K562 (cell line): ENCODE measurements around the gene CAMK2D. TPM values are rescaled to one million over a fixed set of nuclear protein-coding genes. Genes with fewer than 3 reads are reported as not detected.

ENCODE experiments used
- polyA plus RNA-seq, 8 experiments: library from polyadenylated mRNA; depleted of rRNA in 4 of 8; stranded (reverse) in 5 of 8; unstranded in 3 of 8; fragments of >200 nt; fragmentation: Nextera tagmentation in 2 of 8; fragmentation: Illumina TruSeq in 1 of 8; extraction: Ambion mirVana in 2 of 8; extraction: Trizol in 1 of 8; gene quantifications; 2 replicates each; pipeline versions ENCODE4 v1.2.1 to v1.2.3, GENCODE V29; 2011 to 2014; ENCODE audit warnings: inconsistent platforms in 1 of 8, missing spikeins in 1 of 8
- total RNA-seq, 7 experiments: library from RNA; depleted of rRNA in 6 of 7; stranded (reverse); fragments of >200 nt in 6 of 7; fragmentation: Illumina TruSeq in 2 of 7; extraction: Trizol in 2 of 7; gene quantifications; 2 replicates each; pipeline versions ENCODE4 v1.2.1 to v1.2.3, GENCODE V29; 2011 to 2021; ENCODE audit warnings: low replicate concordance in 1 of 7
- TF ChIP-seq, protein P1 (sequence below): sonication (generic); formaldehyde crosslinking; IDR thresholded peaks from 2 replicates; pipeline ENCODE4 v1.8.0; 2022; ENCODE audit warnings: missing genetic modification reagents, mild to moderate bottlenecking, borderline replicate concordance
- TF ChIP-seq, protein P2 (sequence below): fragments of 250-450 bp; sonication (Bioruptor Pico); IDR thresholded peaks from 2 replicates; pipeline ENCODE4 v1.5.0; 2020; ENCODE audit warnings: mild to moderate bottlenecking, borderline replicate concordance
- TF ChIP-seq, protein P3 (sequence below): IDR thresholded peaks from 2 replicates; pipeline ENCODE4 v1.6.1; 2012; ENCODE audit warnings: low read depth, low read length, improper control_type of control experiment, borderline replicate concordance
- TF ChIP-seq, protein P4 (sequence below): fragments of 450-650 bp; IDR thresholded peaks from one replicate; pipeline ENCODE4 v1.6.1; 2018; ENCODE audit warnings: mild to moderate bottlenecking, moderate library complexity; ENCODE audit not compliant: partially characterized antibody

The CAMK2D gene
- total and polyA plus RNA-seq, 9 of the 15 experiments (the other 6 are each of a cell fraction or from before 2014, with no cell fraction given): 0.01 to 0.33 (median 0.04) TPM; not detected in 2

DNA sequence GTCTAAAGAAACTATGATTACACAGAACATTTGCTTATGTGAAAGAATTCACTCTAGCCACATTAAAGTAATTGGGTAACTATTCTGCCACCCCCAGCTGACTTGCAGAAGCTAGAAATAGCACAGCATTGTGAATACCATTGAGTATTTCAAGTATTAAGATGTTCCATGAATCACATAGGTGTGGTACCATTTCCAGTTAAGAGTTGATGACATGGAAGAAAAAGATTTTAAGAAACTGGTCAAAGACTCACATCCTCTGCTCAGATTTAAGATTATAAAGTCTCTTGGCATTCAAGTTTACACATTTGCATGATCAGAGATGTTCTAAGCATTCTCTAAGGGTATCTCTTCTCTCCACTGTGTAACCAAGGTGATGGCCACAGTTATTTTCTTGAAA lies 287.5 kb downstream of the CAMK2D start (continued):
- TF ChIP-seq, protein P1, sequence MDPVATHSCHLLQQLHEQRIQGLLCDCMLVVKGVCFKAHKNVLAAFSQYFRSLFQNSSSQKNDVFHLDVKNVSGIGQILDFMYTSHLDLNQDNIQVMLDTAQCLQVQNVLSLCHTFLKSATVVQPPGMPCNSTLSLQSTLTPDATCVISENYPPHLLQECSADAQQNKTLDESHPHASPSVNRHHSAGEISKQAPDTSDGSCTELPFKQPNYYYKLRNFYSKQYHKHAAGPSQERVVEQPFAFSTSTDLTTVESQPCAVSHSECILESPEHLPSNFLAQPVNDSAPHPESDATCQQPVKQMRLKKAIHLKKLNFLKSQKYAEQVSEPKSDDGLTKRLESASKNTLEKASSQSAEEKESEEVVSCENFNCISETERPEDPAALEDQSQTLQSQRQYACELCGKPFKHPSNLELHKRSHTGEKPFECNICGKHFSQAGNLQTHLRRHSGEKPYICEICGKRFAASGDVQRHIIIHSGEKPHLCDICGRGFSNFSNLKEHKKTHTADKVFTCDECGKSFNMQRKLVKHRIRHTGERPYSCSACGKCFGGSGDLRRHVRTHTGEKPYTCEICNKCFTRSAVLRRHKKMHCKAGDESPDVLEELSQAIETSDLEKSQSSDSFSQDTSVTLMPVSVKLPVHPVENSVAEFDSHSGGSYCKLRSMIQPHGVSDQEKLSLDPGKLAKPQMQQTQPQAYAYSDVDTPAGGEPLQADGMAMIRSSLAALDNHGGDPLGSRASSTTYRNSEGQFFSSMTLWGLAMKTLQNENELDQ (CRISPR knock-in tag): no peak
- TF ChIP-seq, protein P2, sequence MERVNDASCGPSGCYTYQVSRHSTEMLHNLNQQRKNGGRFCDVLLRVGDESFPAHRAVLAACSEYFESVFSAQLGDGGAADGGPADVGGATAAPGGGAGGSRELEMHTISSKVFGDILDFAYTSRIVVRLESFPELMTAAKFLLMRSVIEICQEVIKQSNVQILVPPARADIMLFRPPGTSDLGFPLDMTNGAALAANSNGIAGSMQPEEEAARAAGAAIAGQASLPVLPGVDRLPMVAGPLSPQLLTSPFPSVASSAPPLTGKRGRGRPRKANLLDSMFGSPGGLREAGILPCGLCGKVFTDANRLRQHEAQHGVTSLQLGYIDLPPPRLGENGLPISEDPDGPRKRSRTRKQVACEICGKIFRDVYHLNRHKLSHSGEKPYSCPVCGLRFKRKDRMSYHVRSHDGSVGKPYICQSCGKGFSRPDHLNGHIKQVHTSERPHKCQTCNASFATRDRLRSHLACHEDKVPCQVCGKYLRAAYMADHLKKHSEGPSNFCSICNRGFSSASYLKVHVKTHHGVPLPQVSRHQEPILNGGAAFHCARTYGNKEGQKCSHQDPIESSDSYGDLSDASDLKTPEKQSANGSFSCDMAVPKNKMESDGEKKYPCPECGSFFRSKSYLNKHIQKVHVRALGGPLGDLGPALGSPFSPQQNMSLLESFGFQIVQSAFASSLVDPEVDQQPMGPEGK: no peak
- TF ChIP-seq, protein P3, sequence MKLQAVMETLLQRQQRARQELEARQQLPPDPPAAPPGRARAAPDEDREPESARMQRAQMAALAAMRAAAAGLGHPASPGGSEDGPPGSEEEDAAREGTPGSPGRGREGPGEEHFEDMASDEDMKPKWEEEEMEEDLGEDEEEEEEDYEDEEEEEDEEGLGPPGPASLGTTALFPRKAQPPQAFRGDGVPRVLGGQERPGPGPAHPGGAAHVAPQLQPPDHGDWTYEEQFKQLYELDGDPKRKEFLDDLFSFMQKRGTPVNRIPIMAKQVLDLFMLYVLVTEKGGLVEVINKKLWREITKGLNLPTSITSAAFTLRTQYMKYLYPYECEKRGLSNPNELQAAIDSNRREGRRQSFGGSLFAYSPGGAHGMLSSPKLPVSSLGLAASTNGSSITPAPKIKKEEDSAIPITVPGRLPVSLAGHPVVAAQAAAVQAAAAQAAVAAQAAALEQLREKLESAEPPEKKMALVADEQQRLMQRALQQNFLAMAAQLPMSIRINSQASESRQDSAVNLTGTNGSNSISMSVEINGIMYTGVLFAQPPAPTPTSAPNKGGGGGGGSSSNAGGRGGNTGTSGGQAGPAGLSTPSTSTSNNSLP: no peak
- TF ChIP-seq, protein P4, sequence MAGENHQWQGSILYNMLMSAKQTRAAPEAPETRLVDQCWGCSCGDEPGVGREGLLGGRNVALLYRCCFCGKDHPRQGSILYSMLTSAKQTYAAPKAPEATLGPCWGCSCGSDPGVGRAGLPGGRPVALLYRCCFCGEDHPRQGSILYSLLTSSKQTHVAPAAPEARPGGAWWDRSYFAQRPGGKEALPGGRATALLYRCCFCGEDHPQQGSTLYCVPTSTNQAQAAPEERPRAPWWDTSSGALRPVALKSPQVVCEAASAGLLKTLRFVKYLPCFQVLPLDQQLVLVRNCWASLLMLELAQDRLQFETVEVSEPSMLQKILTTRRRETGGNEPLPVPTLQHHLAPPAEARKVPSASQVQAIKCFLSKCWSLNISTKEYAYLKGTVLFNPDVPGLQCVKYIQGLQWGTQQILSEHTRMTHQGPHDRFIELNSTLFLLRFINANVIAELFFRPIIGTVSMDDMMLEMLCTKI: no peak
